SW 1271 (cell line): ENCODE data around the gene RASGRF2.
"Not testable (repeated sequence)": the region's sequence is repeated elsewhere in the genome, so short reads cannot be mapped to it uniquely, and the experiment has no call there.

Source experiments
- DNase-seq, 2 experiments: peaks; one replicate each; lab custom pipeline; 2025; lab: John Stamatoyannopoulos, UW

The RASGRF2 gene

DNA sequence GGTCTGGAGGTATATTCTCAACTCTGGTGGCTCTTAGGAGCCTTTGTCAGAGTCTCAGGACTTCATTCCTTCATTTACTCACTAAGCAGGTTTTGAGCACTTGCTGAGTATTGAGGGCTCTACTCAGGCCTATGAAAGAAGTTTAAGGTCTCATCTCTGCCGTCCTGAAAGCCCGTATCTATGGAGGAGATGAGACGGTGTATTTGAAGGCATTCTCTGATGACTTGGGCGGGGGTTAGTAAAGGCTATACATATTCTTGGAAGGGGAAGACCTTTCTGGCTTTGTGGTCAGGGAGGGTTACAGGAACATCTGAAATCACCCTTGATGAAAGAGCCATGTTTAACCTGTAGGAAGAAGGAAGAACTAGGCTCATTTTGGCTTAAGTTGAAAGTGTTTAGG is 21.9 kb downstream of the RASGRF2 start:
- DNase-seq, result no peak

- DNase-seq, result no peak
These were observed 25.6 kb downstream of the RASGRF2 start for GRCh38 chr5:80985600-80986228.

DNA sequence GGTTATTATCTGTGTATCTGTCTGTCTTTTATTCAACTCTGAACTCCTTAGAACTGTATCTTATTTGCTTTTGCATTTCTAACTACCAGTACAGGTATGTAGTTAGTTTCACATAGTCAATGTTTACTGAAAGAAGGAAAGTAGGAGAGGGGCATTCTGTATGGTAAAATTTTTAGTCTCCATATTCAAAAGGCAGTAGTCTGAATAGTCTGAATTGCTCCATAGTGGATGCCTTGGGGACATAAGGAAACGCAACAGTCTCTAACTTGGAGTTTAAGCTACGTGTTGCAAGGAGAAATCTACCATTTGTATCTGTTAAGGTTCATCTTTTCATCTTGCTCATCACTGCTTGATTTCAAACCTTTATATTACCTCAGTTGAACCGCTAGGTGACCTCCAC is 26.2 kb downstream of the RASGRF2 start:
- DNase-seq, result no peak

DNA sequence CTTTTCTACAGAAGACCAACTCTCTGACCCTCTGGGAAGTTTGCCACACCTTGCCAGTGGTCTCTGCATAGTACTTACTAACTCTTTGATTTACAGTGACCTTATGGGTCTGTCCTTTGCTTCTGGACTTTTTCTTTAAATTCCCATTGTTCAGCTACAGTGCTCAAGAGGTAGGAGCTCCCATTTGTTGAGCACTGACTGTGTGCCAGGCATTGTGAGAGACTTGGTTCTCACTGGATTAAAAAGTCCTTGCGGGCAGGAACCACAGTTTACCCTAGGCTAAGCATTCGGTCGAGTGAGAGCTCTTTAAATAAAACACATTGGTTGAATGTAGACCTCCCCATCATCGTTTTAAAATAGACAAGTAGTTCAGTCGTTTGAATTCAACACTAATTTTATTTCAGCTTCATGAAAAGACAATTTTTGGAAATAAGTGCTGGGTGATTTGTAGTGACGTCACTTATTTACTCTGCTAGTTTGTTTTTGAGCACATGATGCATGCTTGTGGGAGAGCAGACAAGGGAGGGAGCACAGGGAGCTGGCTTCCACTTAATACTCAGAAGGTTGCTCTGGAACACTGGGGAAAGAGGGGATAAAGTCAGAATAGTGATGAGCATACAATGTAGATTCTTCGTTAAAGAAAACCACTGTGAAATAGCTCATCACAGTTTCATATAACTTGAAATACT is 27.1 kb downstream of the RASGRF2 start:
- no peak for DNase-seq

DNA sequence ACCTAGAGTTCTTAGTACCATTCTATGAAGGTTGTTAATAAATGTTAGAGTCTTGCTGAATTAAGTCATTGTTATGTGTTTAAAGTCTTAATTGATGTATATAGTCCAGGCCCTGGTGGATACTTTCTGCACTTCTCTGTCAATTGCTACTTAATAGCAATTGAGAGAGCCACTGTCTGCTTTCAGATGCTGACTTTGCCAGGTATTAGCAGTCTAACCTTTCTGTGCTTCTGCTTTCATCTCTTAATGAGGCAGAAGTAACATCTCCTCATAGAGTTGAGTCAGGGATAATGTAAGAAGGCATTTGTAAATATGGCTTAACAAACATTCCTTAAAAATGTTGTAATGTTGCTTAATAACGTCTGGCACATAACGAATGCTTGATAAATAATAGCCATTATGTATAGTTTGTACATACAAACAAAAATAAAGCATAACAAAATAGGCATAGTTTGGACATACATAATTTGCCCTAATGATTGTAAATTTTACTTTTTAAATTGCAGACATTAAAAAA is 28.3 kb downstream of the RASGRF2 start:
- no peak for DNase-seq

DNA sequence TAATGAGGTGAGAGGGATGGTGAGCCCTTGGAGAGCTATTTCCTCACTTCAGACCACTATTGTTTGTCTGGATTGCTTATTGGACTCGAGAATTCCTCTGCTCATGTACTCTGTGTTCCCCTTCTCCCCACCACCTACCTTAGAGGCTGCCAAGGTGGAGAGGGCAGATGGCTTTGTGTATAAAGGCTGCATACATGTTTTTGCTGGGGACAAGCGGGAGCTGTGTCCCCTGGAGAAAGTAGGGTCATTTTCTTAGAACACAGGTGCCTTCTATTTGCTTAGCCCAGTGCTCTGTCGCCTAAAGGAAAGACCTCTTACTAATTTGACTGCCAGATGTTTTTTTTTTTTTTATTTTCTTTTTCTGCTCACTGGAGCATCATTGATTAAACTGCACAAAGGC is 29.7 kb downstream of the RASGRF2 start:
- DNase-seq, result no peak

DNA sequence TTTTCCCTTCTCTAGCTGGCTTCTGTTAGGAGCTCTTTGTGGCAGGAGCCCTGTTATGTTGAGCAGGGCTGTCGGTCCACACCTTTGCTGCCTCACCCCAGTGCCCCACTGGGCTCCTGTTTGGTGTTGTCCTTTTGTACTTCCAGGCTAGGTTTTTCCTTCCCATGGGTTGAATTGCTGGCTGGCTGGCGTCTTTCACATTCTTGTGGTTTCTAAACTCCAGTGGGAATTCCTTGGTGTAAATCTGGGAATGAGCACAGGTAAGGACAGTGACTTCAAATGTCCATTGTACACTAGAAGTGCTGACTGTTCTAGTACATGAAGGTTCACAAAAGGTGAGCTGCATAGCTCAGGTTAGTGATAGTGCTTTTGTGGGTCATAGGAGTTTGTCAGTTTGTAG is 30.4 kb downstream of the RASGRF2 start:
- DNase-seq, result no peak

- no peak for DNase-seq
These were observed 30.8 kb downstream of the RASGRF2 start for GRCh38 chr5:80990971-80991370.

- no peak for DNase-seq
These were observed 35.7 kb downstream of the RASGRF2 start for GRCh38 chr5:80995908-80996307.

DNA sequence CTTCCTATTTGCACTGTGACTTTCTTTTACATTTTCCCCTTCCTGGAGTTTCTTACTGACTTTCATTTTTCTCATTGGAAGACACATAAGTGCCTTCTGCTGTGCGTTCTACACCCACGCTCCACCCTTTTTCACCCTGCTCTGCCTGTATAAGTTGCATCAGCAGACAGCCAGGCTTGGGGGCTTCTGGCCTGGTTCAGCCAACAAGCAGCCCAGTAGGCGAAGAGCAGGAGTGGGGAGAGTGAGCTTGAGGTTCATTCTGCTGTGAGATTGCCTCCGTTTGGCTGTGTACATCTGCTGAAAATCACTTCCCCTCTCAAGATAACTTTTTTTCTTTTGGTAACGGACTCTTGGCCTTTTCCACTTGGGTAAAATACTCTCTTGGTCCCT is 38.4 kb downstream of the RASGRF2 start:
- no peak for DNase-seq

GRCh38 chr5:81003811-81004386 is 43.7 kb downstream of the RASGRF2 start:
- DNase-seq, result no peak

DNA sequence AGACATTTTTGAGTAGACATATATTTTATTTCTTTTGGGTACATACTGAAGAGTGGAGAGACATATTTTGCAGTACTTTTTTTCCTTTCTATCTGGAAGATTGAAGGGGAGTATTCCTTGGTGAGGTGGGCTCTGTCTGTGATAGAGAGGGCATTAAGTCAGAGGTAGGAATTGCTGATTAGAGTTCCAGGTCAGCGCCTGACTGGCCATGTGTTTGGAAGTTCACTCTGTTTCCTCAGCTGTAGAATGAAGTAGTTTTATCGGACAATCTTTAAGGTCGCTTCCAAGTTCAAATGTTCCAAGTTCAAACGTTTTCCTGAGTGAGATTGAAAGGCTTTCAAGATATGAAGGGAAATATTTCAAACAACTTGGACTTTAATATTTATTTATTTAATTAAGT is 45.5 kb downstream of the RASGRF2 start:
- no peak for DNase-seq

GRCh38 chr5:81006231-81006630 is 46.1 kb downstream of the RASGRF2 start:
- DNase-seq, result no peak

DNA sequence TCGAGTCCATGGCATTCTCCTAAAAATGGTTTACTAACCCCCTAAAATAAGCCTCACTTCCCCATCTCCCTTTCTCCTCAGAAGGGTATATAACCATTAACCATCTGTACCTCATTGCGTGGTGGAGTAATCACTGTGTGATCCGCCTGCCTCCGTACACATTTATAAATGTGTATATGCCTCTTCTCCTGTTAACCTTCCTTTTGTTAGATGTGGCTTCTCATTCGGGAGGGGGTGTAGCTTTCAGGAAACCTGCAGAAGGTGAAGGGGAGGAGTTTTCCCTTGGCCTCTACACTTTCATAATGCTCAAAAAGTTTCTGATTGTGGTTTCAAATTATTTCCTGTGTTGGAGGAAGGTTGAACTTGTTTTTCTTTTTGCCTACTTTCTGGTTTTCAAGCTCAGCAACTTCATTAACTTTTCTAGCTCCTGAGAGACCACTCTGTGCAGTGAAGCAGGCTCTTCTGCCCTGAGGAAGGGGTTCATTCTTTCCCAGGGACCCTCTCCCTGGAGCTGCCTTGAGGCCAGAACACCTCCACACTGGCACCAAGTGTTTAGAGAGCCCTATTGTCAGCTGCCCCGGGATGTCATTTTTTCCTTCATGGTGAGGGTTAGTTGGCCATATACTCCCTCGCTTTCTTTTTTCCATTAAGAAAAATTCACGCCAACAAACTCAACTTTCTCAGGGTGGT is 46.9 kb downstream of the RASGRF2 start:
- DNase-seq, result no peak

DNA sequence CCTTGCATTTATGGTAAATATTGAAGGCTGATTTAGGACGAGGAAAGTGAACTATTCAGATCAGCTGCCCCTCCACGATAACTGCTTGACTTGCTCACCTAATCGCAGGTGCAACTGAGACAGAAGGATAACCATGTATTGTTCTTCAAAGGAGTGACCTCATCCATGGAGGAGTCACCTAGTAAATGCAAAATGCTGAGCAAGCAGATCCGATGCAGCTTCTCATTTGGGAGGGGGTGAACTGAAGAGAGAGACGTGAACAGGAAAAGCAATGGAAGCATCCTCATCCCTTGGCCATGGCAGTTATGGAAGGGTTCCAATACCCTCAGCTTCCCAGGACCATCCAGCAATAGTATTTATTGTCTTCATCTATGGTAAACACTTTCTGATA is 47.5 kb downstream of the RASGRF2 start:
- no peak for DNase-seq

DNA sequence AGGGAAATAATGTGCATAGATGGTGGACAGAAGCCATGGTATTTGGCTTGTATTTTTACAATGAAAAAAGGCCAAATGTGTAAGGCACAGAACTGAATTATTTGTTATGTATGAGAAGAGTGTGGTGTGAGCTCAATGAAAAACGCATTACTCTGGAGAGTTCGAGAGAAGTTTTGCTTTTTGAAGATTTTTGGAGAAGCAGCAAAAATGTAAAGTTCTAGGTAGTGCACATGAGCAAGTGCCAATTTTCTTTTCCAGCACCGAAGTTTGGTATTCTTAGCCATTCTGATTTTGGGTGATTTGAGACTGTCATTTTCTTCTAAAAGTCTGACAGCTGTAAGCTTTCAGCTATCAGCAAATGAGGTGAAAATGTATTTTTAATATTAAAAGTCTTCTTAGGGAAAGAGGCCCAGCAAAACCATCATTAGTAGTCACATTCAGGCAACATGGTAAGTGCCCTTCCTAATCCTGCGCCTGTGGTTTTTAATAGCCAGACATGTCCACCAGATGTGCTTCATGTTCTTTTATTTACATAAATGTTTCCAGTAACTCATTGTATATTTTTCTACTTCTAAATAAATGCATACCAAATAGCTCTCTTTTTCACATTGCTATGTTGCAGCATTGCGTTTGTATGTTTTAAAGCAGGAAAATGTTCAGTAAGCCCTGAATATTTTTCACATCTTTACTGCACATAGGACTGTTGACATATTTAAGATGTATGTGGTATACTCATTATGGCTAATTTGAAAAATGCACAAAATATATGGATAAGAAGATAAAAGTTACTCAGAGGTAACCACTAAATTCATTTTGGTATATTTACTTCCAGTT is 50.4 kb downstream of the RASGRF2 start:
- DNase-seq, result no peak

GRCh38 chr5:81014348-81014747 is 54.2 kb downstream of the RASGRF2 start:
- DNase-seq, result no peak

- DNase-seq, result no peak
These were observed 56.0 kb downstream of the RASGRF2 start for GRCh38 chr5:81016116-81016515.

DNA sequence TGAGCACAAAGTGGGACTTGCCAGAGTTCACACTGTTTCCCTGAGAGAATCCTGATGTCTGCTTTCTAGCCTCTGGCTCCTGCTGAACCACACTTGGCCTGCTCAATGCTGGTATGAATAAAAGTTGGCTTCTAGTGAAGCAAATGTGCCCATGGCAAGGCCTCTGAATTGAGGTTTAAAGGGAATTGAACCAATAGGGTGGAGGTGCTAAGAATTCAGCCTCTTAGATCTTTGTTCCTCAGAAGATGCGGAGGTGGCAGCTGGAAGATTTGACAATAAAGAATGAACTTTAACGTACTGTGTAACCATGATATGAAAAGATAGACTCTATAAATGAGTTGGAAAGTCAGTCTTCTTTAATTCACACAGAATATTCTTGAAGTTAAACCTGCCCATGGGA is 57.2 kb downstream of the RASGRF2 start:
- no peak for DNase-seq

DNA sequence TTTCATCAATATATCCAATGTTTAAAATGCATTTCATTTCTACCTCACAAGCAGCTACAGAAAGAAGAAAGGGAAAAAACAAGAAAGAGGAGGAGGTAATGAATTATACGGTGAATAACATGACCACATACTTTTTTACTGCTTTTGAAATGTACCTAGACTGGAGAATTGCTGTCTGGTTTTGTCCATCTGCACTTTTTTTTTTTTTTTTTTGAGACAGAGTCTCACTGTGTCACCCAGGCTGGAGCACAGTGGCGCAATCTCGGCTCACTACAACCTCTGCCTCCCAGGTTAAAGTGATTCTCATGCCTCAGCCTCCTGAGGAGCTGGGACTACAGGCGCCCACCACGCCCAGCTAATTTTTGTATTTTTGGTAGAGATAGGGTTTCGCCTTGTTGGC is 58.4 kb downstream of the RASGRF2 start:
- not testable (repeated sequence) for DNase-seq

DNA sequence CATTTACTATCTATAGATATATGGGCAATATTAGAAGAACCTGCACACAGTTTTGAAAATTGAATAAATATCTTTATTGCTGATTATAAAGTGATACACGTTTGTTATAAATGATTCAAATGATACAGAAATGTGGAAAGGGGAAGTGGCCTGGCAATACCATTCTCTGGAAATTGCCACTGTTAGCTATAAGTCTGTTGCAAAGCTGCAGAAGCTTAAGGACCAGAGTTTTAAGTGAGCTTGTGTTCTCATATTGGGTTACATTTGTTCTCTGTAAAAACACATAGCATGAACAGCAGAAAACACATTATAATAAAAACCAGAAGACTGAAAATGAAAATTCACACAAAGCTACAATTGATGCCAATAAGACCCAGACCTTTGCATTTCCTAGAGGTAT is 59.6 kb downstream of the RASGRF2 start:
- no peak for DNase-seq
